Right lobe of liver (tissue), 4 donors: ENCODE data around the gene OR2A42.
"Not testable (repeated sequence)": the region's sequence is repeated elsewhere in the genome, so short reads cannot be mapped to it uniquely, and the experiment has no call there.

Experiments
- CTCF ChIP-seq, 4 donors: fragments of 200-600 bp in 3 of 4; fragments of 450-650 bp in 1 of 4; IDR thresholded peaks; one replicate each; pipeline versions ENCODE4 v1.5.1 to v1.8.0; 2016 to 2022; ENCODE audit warnings: antibody characterized with exemption in 4 of 4, mild to moderate bottlenecking in 2 of 4
- POLR2A ChIP-seq: fragments of 450-650 bp; IDR thresholded peaks from one replicate; pipeline ENCODE4 v1.6.1; 2017; ENCODE audit warnings: antibody characterized with exemption, mild to moderate bottlenecking
- donor health status: DM: no; HTN: no; CAD: no.
- donor health status: DM: no; HTN: no; CAD: no.
- donor health status: DM: no; HTN: yes; CAD: no.

- TF ChIP-seq CTCF (IDR thresholded peaks at IDR 0.05); POLR2A: not testable (repeated sequence)
Observed at GRCh38 chr7:144281981-144282380, 42.6 kb upstream of the OR2A42 start.
